ENCODE results near the gene TMOD1.

TMOD1 gene

DNA sequence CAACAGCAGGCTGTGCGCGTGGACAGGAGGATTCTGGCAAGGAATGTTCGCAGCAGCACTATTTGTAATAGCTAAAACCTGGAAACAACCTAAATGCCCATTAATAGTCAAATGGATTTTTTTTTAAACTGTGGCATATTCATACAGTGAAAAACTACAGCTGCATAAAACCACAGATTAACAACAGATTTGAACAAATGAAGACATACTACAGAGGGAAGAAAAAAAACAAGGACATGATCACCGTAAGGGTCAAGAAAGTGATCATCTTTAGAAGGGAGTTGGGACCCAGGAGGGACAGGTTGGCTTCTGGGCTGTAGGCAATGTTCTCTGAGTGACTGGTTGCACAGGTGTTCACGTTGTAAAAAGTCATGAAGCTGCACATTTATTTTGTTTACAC is 1.2 kb upstream of the TMOD1 start:
- DNase-seq, result no peak

- no peak for DNase-seq
Observed at GRCh38 chr9:97500765-97501176, 695 bp upstream of the TMOD1 start.

GRCh38 chr9:97501972-97502221 is 431 bp downstream of the TMOD1 start:
- no peak for DNase-seq

DNA sequence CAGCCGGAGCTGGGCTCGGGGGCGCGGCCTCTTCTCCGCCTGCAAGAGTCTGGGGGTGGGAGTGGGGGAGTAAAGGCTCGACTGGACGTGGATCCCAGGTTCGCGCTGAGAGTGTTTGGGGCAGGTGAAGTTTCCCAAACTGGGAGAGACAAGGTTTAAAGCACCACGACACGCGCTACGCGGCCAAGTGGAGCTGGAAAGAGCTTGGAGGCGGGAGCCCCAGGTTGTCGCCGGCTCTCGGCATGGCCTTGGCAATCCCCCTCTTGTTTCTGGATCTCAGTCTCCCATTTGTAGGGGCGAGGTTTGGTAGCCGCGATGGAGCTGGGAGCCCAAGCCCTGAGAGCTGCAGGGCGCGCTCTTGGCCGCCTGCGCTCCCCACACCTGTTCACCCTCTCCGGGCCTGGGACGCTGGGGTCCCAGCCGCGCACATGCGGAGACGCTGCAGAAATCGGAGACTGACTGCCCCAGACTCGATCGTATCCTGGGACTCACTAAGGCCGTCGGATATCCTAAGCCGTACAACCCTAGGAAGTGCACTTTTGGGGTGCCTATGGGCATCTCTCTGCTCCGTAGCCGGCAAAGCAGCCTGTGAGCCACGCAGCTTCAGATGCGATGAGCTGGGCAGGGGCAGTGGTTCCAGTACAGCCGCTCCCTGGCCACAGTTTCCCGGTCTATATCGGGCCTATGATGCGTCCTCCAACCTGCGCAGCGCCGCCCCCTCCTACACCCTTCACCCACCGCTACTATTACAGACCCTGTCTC is 937 bp downstream of the TMOD1 start:
- no peak for DNase-seq

DNA sequence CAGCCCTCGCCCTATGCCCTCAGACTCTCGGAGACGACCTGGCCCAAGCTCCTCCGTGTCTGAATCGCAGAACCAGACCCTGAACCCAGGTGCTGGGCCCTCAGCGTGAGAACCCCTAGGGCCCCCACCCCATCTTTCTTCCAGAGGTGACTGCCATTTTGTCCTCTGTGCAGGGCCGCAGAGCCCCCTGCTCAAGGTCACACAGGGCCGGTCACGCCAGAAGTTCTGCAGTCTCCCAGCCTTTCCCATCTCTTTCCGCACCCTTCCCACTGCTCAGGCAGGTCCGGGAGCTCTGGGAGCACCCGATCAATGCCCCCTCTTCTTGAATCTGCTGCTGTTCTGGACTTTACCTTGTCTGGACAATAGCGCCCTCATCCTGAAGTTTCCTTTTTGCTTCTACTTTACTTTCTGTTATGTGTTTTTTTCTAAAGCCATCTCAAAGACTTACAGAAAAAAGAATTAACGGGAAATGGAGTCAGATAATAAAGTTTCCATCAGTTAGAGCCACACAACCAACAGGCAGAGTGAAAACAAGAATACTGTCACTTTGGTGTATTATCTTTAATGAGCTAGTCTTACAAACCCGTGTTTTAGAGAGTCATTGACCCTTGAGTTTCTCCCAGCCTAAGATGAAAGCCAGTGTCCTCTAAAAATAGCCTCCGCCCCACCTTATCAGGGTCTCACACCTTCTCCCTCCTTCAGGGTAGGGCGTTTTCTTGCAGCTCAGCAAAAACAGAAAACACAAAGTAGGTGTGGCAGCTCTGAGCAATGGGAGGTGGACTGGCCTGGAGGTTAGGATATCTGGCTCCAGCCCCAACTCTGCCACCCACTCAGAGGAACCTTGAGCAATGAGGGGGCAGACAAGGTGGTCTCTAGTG is 1.8 kb downstream of the TMOD1 start:
- no peak for DNase-seq

DNA sequence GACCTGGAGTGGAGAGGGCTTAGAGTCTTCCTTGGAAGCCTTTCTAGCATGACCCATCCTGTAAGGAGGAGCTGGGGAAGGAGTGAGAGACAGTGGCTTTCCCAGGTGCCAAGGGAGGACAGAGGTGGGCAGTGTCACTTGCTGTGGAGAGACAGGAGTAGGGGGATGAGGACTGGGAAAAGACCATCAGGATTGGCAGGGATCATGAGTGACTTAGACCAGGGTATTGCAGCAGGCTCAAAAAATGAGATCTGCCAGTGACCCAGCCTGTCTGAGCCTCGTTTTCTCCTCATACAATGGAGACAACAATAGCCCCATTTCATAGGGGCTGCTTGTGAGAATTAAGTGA is 2.4 kb downstream of the TMOD1 start:
- no peak for DNase-seq

GRCh38 chr9:97504381-97505216 is 3.1 kb downstream of the TMOD1 start:
- DNase-seq, result no peak

DNA sequence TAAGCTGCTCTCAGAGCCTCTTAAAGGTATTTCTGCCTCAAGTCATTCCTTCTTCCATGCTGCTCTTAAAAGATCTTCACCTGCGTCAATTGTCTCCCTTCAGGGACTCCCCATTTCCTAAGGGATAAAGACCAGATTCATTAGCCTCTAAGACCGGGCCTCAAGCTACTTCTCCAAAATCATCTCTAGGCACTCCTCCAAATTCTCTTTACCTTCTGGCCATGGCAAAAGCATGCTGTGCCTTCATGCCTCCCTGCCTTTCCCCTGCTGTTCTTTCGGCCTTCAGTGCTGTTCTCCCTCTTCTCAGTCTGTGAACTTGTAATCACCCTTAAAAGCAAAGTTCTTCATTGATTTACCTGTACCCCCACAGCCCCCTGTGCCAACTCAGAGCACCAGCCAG is 4.4 kb downstream of the TMOD1 start:
- no peak for DNase-seq

GRCh38 chr9:97506306-97506705 is 4.8 kb downstream of the TMOD1 start:
- DNase-seq, result no peak

DNA sequence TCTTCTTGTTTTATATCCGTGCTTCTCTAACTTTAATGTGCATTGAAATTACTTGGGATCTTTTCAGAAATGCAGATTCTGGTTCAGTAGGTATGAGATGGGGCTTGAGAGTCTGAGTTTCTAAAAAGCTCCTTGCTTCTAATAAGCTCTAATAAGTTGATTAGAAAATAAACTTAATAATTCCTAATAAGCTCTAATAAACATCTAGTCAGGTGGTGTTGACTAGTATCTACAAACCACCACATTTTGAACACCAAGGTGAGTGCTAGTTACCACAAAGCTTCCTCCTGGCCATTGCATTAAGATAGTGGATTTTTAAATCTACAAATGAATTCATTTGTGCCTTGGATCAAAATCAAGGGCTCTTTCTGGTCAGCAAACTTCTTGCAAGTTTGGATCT is 5.3 kb downstream of the TMOD1 start:
- no peak for DNase-seq

DNA sequence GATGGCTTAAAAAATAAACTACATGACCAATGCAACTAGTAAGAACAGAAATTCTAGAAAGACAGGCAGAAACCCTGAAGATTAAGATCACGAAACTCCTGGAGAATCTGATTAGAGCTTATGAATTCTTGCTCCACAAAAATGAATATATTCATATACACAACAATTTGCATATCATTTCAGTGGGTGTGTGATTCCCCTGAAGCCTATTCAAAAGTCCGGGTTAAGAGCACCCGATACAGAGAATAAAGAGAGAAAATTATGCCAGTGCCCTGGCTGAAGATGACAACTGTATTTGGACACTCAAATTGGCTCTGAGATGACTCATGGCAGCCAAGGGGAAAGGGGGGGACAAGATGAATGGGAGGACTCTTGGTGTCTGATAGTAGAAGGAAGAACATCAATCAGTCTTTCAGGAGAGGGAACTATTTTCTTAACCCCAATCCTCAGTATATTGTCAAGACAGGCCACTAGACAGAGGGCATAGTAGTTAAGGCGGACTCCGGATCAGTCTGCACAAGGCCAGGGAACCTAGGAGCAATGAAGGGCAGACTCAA is 6.0 kb downstream of the TMOD1 start:
- DNase-seq, result no peak

DNA sequence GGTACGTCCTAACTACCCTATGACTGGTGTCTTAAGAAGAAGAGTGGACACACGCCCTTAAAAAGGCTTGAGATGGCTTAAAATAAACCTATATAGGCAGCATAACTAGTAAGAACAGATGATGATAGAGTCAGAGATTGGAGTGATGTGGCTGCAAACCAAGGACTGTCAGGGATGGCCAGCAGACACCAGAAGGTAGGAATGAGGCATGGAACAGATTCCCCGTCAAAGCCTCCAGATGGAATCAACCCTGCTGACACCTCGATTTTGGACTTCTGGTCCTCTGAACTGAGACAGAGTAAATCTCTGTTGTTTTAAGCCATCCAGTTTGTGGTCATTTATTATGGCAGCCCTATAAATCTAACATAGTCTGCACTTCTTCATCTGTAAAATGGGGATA is 7.4 kb downstream of the TMOD1 start:
- DNase-seq, result no peak

DNA sequence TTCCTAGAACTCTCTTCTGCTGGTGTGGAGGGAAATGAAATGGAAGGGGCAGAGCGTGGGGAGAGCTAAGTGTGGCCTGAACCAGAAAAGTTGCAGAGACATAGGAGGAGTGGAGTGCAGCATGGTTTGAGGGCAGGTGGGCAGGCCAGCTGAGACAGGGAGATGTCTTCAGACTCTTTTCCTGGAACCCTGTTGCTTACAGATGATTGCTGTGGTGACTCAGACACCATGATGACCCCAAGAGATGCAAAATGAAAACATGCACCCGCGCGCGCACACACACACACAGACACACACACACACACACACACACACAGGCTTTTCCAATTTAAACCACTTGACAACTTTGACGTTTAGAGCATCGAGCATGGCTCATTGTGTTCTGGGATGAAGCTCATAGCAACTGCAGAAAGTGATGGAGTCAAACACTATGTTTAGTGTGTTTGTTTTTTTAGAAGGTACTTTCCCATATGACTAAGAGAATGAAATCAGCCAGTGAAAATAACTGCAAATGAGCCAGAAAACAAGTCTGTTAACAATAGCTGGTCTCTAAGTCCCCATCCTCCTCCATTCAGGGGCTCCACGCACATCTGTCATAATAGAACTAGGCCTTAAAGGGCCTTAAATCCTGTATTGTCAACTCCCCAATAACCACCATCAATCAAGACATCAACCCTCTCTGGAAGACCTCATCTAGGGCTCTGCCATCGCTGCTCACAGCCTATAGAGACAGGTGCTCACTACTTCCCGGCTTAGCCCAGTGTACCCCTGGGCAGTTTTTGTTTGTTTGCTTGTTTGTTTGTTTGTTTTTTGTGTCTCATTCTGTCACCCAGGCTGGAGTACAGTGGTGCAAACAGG is 9.6 kb downstream of the TMOD1 start:
- DNase-seq, result no peak

DNA sequence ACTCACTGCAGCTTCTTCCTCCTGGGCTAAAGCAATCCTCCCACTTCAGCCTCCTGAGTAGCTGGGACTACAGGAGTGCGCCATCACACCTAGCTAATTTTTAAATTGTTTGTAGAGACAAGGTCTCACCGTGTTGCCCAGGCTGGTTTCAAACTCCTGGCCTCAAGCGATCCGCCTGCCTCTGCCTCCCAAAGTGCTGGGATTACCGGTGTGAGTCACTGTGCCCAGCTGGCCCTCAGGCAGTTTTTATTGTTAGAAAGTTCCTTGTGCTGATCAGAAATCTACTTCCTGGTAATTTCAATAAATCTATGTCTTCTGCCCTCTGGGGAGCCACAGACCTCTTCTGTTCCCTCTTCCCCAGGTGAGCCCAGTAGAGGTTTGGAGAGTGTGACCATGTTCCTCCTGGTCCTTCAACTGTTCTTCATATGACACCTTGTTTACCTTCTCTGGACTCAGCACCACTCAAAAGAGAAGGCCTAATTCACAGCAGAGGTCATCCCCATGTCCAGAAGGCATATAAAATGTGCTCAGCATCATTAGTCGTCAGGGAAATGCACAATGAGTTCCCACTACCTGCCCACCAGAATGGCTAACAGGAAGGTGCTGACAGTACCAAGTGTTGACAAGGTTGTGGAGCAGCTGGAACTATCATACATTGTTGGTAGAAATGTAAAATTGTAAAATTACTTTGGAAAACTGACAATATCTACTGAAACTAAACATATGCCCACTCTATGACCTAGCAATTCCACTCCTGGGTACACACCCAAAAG is 10.4 kb downstream of the TMOD1 start:
- no peak for DNase-seq

DNA sequence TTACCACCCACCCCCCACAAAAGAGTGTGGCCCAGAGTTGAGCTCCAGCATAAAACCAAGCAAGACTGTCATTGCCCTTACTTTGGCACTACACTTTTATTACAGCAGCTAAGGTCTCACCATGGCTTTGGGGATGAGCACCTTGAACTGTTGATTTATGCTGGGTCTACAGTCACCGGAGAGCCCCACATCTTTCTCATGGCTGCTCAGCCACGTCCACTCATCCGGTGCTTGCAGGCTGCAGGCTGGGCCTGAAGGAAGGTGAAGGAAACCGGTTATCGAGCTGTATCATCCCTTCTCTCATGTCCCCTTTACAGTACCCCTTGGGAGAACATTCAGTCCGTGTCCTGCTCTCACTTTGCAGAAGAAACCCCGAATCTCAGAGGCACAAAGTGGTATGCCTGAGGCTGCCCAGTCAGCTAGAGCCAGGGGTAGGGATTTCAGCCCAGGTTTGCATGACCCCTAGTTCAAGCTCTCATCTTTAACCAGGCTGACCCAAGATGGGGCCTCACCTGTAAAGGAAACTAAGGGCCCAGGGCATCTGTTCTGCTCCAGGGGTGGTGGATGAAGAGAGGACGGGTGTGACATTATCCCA is 11.6 kb downstream of the TMOD1 start:
- no peak for DNase-seq

DNA sequence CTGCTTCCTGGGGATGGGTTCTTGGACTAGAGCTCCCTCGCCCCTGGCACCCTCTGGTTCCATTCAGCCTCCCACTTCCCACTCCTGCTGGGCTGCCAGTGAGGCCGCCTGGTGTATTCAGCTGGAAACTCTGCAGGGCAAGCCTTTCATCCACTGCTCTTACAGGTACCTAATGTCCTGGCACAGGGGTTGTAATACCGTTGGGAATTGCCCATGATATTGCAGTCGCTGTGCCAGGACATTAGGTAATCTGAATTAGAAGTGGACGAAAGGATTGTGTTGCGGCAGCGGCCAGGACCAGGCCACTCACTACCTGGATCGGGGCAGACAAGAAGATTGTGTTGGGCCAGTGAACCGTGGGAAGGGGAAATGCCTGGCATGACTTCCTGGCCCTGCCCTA is 13.1 kb downstream of the TMOD1 start:
- DNase-seq, result no peak

GRCh38 chr9:97515662-97516061 is 14.2 kb downstream of the TMOD1 start:
- DNase-seq, result no peak

- no peak for DNase-seq
Observed at GRCh38 chr9:97516111-97516510, 14.6 kb downstream of the TMOD1 start.

DNA sequence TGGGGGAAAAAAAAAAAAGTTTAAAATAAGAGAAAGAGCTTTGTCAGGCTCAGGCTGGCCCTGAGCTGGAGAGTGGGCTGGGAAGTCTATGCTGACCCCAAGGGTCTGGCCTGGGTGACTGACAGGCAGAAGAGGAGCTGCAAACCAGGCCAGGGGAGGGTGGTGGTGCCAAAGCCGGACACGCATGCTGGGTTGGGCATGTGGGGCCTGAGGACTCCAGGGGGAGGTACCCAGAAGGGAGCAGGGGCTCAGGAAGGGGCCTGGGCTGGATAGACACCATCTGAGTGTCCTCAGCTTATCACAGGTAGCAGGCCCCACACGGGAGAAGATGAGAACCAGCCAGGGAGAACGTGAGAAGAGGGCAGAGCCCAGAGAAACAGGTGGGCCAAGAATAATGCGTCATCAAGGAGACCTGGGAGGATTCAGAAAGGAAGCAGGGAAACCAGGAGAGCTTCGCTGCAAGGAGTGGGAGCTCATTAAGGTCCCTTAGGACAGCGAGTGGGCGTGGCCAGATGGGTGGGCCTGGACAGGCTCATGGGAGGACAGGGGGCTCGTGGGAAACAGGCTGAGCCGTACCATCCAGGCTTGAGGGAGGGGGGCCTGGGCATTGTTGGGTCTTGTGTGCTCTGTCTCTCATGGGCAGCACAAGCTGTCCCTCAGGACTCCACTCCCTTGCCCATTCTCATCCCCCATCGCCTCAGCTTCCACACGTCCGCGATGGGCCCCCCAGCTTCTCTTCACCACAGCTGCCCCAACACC is 16.0 kb downstream of the TMOD1 start:
- DNase-seq, result no peak

GRCh38 chr9:97518166-97518908 is 16.9 kb downstream of the TMOD1 start:
- no peak for DNase-seq

Measured in activated CD4-positive, alpha-beta T cell treated with anti-CD3 and anti-CD28 coated beads for 1 hour (primary cell).